ENCODE measurements around the gene TKTL1. TPM values are rescaled to one million over a fixed set of nuclear protein-coding genes. Genes with fewer than 3 reads are reported as not detected.

TKTL1 gene
- total RNA-seq, 1 donor from 2014 or later, result not detected

DNA sequence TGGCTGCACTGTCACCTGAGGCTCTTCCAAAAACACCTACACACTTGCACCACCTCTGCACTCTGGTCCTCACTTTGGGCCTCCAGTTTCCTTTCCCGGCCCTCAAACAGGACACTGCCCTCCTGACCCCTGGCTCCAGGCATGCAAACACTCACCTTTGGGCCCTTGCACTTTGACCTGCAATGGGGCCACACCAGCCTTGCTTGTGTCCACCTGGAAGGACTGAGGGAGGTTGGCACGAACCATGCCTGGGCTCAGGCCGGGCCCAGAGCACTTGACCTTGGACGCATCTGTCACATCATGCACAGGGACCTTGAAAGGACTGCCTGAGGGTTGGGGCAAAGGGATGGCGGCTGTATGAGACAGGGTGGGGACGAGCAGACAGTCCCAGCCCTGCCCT, 63.2 kb downstream of the TKTL1 start:
- DNase-seq (ENCODE audit: low spot score), result peak; percentile 86
- ATAC-seq, result peak; percentile 90

- ATAC-seq, result no peak
- no peak for DNase-seq (ENCODE audit: low spot score)
These were observed 64.0 kb downstream of the TKTL1 start for GRCh38 chrX:154359362-154360154.

- no peak for ATAC-seq
These were observed 64.6 kb downstream of the TKTL1 start for GRCh38 chrX:154360155-154360713.

DNA sequence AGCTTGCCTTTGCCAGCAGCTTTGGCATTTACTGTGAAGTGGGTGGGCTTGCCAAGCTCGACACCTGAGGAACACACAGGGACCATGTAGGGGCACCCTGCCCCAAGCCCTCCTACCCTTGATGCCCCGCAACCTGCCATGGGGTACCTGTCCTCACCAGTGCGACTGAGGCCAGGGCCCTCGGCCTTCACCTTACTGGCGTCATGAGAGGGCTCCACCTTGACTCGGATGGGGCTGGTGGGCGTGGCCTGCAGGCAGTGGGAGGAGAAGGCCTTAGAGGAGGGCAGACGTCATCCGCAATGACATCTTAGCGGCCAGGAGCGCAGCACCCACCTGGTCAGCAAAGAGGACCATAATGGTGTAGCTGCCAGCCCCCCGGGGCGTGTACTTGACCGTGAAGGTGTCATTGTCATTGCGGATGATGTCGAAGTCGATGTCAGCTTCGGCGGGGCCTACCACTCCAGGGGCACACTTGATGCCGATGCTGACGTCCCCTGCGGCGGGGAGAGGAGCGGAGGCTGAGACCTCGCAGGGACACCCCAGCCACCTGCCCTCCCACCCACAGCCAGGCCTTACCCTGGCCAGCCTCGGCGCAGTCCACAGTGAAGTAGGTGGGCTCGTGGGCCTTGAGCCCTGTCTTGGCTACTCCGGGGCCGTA, 66.6 kb downstream of the TKTL1 start:
- ATAC-seq, result no peak
- DNase-seq (ENCODE audit: low spot score), result no peak

More at GRCh38 chrX:154360155-154360713, 64.6 kb downstream of the TKTL1 start:
- DNase-seq (ENCODE audit: low spot score), result no peak

DNA sequence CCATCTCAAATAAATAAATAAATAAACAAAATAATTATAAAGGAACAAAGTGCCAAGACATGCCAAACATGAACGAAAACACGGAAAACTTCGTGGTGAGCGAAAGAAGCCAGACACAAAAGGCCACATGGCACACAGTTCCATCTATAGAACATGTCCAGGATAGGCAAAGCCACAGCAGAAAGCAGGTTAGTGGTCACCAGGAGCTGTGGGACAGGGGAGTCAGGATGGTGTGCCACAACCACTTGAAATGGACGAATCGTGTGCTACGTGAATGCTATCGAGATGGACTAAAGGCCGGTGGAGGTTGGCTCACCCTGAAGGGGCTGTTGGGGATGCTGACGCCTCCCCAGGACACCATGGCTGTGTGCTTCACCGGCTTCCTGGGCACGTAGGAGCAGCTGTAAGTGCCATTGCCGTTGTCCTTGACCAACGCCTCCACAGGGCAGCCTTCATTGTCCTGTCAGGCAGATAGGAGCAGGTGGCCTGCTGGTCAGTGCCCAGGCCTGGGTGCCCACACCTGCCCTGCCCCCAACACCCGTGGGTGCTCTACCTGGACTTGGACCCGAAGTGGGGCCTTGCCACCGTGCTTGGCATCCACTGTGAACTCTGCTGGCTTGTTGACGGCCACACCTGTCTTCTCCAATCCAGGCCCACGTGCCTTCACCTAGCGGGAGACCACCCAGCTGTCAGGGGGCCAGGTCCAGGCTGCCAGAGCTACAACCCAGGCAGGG, 68.3 kb downstream of the TKTL1 start:
- no peak for DNase-seq (ENCODE audit: low spot score)
- ATAC-seq, result no peak

- ATAC-seq (no peak), DNase-seq (ENCODE audit: low spot score) (no peak)
These were observed 69.5 kb downstream of the TKTL1 start for GRCh38 chrX:154365052-154365600.

DNA sequence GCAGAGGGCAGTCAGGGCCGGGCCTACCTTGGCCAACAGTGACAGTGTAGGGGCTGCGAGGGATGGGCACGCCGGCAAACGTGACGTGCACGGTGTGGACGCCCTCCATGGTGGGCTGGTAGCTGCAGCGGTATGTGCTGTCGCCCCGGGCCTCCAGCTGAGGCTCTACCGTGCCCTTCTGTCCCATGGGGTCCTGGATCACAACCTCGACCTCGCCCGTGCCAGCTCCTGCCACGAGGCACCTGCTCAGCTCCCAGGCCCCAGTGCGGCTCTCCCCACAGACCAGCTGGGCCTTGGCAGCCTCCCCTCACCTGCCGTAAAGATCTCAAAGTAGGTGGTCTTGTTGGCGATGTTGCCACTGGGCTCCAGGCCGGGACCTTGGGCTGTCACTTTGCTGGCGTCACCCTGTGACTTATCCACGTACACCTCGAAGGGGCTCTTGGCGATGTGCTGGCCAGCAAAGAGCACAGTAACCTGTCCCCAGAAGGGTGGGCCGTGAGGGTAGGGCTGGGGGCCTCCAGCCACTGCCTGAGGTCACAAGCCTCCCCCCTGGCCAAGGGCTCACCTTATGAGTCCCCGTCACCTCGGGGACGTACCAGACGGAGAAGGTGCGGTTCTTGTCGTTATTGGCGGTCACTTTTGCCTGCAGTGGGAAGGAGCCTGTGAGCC, 70.5 kb downstream of the TKTL1 start:
- ATAC-seq, result no peak
- DNase-seq (ENCODE audit: low spot score), result no peak

- peak; percentile 81 for DNase-seq (ENCODE audit: low spot score)
- ATAC-seq, result peak; percentile 67
These were observed 71.1 kb downstream of the TKTL1 start for GRCh38 chrX:154366666-154367055.

GRCh38 chrX:154367474-154368308, 72.1 kb downstream of the TKTL1 start:
- ATAC-seq (no peak), DNase-seq (ENCODE audit: low spot score) (no peak)

GRCh38 chrX:154368630-154369448, 73.2 kb downstream of the TKTL1 start:
- no peak for DNase-seq (ENCODE audit: low spot score)
- no peak for ATAC-seq

GRCh38 chrX:154369449-154370299, 74.1 kb downstream of the TKTL1 start:
- no peak for DNase-seq (ENCODE audit: low spot score)
- no peak for ATAC-seq

- DNase-seq (ENCODE audit: low spot score) (no peak), ATAC-seq (no peak)
These were observed 74.9 kb downstream of the TKTL1 start for GRCh38 chrX:154370300-154371016.

GRCh38 chrX:154371017-154371788, 75.6 kb downstream of the TKTL1 start:
- DNase-seq (ENCODE audit: low spot score) (peak; percentile 89), ATAC-seq (peak; percentile 79)

DNA sequence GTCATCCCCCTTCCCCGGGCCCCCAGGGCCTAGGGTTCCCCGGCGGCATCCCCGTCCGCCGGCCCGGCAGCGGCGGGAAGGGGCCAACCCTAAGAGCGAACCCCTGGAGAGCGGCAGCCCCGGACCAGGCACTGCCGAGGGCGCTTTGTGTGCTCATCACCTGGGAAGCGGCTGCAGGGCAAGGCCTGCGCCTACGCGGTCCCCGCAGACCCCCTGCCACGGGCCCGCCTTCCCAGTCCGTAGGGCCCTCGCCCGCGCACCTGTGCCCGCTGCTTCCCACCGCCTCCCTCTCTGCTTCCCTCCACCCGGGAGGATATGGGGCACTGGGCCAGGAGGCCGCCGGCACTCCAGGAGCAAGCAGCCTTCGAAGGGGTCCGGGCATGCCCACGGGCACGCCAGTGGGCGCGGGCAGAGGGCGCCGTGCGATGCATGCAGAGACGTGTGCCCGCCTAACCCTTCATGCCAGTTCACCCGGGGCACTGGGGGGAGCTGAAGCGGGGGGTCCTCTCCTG, 76.2 kb downstream of the TKTL1 start:
- ATAC-seq, result no peak
- DNase-seq (ENCODE audit: low spot score), result no peak

- DNase-seq (ENCODE audit: low spot score) (no peak), ATAC-seq (no peak)
These were observed 77.0 kb downstream of the TKTL1 start for GRCh38 chrX:154372612-154373022.

Measured in left lobe of liver (tissue), 2 donors.